Measurements from ENCODE around the gene SRC.
A peak's percentile ranks its signal among the peaks of the same experiment; 100 is the strongest.

SRC gene

DNA sequence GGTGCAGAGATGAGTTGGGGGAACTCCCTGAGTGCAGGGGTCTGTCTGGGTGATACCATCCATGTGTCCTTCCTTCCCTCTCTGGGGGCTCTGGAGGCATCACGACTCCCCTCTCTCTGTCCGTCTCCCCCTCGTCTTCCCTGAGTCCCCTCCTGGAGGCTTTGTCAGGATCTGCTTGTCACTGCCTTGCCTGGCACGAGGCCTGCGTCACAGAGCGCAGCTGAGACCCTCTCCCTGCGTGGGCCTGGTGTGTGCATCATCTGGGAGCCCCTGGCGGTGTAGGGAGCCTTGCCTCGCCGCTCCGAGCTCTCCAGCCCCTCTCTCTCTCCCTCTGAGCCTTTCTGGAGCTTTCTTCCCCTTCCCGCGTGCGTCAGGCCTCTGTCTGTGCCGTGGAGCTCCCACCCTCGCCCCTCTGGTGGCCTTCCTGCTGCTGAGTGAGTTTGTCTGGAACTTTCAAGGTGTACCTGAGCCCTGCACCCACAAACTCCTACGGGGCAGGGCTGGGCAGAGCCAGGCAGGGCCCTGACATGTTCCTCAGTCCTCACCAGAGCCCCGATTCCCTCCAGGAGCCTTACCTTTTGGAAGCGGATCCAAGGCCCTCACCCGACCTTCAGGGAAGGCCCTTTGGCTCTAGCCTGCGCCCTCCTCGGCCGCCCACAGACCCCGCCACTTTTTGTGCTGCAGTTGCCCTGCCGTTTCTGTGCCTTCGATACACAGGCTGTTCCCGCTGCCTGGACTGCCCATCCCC, 70.3 kb downstream of the SRC start:
- DNase-seq = no peak

DNA sequence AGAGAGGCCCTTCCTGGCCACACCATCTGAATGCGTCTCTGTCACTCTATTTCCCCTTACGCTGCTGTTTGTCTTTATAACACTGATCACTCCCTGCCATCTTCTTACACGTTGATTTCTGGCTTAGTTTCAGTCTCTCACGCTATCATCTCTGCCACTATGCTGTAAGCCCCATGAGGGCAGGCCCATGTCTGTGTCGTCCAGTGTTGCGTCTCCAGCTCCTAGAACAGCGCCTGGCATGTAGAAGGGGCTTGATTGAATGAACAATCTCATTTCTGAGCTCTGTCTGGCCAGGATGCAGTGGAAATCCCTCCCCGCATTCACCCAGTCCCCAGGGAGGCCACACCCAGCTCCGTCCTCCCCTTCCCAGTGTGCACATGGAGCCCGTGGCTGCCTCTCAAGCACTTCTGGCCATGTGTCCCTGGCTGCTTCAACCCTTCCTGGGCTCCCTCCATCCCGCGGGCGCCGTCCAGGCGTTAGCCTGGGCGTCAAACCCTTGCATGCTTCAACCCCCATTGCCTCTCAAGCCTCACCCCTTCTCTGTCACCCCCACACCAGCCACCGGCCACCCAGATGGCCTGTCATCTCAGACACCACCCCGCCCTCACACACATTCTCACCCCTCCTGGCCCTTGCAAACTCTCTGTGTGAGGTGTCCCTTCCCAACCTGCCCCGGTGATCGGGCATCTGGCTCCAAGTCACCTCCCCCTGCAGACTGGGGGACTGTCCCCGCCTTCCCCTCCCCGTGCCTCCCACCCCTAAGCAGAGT, 71.1 kb downstream of the SRC start:
- DNase-seq = no peak

DNA sequence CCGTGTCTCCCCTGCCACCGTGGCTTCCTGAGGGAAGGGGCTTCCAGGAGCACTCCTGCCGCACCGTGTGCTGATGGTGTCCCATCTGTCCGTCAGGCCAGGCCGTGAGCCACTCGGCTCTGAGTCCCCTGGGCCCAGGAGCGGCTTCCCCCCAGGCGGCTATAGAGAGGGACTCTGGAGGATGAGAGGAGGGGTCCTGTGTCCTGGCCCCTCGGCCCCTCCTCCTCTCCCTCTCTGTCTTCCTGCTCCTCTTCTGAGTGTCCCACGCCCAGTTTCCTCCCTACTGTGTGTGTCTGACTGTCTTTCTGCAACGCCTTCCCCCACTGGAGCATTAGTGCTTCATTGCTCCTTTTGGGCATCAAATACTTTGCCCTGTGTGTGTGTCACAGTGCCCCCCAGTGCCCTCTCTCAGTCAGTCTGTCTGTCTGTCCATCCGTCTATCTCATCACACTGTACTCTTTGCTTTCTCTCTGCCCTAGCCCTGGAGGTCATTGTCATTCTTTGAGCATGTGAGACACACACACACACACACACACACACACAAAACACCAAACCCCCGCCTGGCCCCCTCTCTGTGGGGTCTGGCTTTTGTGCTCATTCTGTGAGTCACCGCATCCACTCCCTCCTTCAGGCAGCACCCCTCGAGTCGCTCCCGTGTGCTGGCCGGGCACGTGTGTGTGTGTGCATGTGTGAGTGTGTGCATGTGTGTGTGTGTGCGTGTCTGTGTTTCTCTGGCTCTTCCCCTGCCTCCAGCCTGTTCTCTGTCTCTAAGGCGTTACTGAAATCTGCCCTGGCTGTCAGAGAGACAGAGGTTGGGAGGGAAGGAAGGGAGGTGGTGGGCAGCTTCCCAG, 71.9 kb downstream of the SRC start:
- no peak for DNase-seq

DNA sequence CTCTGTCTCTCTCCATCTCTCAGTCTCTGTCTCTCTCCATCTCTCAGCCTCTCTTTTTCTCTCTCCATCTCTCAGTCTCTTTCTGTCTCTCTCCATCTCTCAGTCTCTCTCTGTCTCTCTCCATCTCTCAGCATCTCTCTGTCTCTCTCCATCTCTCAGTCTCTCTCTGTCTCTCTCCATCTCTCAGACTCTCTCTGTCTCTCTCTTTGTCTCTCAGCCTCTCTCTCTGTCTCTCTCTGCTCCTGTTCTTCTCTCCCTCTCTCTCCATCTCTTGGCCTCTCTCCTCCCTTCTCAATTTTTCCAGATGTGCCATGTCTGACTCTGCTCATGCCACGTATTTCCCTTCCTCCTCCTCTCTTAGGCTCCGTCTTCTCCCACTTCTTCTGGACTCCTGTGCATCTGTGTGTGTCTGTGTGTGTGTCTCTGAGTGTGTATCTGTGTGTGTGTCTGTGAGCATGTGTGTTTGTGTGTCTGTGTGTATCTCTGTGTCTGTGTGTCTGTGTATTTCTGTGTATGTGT, 72.7 kb downstream of the SRC start:
- no peak for DNase-seq

DNA sequence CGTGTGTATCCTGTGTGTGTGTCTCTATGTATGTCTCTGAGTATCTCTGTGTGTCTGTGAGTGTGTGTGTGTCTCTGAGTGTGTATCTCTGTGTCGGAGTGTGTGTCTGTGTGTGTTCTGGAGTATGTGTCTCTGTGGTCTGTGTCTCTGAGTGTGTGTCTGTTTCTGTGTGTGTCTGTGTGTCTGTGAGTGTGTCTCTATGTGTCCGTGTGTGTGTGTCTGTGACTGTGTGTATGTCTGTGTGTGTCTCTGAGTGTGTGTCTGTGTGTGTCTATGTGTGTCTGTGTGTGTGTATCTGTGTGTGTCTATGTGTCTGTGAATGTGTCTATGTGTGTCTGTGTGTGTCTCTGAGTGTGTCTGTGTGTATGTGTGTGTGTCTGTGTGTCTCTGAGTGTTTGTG, 73.4 kb downstream of the SRC start:
- no peak for DNase-seq

DNA sequence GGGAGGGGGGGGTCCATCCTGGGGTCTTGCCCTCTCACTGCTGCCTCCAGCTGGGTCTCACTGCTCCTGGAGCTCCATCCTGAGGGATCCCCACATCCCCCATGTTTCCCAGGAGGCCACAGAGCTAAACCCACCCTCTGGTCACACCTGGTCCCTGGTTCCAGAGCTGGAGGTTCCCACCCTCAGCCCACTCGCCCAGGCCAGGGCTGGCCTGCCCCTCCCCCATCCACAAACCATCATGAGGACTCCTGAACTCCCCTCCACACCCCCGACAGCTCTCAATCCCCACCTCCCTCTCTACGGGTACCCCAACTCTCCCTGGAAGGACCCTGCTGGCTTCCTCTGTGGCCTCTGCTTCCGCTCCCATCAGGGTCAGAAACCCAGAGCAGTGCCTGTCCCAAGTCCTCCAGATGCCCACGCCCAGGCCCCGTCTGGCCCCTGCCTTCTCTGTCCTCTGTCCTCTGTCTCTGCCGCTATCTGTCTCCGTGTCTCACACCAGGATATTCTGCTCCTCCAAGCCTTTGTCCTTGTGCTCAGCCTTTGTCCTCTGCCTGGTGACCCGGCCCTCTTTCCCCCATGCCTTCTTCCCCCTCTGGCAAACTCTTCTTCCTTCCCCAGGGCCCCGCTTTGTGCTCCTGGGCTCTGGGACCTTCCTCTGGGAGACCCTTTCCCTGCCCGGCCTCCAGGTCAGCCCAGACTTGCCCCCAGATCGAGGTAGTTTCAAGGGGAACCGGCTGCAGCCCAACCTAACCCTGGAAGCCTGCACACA, 74.0 kb downstream of the SRC start:
- no peak for DNase-seq

DNA sequence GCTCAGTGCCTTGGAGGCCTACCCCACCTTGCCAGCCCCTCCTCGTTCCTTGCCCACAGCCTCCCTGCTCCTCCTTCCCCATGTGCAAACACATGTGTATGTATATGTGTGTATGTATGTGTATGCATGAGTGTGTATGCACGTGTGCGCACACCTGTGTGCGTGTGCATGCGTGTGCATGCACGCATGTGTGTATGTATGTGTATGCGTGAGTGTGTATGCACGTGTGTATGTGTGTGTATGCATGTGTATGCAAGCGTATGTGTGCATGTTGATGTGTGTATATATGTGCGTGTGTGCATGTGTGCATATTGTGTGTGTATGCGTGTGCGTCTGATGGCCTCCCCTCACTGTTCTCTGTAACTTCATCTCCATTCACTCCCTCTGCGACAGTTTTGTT, 74.7 kb downstream of the SRC start:
- DNase-seq = no peak

DNA sequence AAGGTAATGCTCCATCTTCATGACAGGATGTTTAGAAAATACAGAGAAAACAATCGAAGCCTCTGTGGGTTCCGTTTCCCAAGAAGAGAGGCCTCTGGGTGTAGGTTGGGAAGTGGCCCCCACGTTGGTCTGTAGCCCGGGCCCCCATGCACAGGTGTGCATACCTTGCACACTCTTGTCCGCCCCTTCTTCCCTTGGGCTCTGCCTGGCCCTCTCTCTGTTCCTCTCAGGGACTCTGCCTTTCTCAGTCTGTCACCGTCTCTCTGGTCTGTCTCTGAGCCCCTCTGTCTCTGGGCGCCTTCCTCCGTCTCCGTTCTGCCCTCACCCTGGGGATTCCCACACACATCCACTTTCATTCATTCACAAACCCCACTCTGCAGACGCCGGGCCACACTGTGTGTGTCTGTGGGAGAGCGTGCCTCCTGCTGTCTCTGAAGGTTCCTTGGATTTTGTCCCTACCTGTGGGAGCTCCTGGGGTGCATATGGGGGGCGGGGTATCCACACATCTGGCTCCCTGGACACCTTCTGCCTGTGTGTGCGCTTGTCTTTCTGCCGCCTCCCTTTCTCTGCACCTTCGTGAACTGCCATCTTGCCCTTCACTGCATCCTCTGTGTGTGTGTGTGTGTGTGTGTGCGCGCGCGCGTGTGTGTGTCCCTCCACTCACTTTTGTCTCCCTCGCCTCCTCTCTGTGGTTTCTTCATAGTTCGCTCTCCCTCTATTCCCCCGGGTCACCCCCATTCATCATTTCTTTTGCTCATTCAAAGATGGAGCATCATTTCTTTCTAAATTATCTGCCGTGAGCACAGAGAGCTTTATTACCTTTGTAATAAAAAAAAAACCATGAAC, 75.3 kb downstream of the SRC start:
- no peak for DNase-seq

DNA sequence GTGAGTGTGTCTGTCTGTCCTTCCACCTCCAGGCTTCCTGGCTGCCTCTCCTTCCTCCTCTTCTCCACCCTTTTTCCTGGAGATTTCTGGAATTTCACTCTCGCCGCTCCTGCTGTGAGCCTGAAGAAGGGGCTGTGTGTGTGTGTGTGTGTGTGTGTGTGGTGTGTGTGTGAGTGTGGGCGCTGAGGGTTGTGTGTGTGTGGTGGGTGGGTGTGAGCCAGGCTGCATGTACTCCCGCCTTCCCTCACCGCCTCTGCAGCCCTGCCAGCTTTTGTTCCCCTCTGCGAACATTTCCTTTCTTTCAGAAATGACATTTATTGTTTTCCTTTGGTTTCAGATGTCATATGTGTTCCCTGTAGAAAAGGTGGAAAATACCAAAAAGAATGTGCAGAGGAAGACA, 76.0 kb downstream of the SRC start:
- peak in 1 of 2 donors; percentile 36 for DNase-seq

DNA sequence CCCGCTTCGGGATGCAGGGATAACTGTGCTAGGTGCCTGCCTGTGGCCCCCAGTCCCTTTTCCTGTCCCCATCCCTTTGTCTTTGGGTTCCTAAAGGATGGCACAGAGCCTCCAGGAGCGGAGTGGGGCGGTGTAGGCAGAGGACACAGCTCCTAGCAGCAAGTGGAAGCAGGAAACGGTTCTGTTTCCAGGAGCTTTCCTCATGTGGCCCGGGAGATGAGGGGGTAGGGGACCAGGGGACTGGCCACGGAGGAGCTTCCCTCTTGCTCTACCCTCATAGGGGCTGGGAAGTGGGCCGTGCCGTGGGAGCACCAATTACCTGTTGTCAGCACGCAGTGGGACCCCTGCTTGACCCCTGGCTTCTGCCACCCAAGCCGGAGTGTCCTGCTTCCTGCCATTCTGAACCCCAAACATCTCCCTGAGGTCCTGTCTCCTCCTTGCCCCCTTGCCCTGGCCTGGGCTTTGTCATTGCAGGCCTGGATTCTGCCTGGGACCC, 76.9 kb downstream of the SRC start:
- no peak for DNase-seq

DNA sequence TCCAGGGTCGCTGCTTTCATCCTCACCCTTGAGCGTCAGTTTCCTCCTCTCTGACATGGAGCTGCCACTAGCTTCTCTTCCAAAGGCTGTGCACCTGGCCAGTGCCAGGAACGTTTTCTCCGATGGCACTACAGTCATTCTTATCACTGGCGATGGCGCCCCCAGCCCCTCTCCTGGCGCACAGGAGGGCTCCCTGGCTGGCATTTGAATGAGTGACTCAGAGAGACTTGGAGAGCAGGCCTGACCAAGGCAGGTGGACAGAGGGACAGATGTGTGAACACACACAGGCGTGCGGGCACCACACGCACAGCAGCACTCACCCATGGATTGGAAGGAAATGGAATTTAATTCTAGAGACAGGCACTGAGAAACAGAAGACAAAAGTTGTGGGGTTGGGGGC, 77.6 kb downstream of the SRC start:
- DNase-seq = no peak

DNA sequence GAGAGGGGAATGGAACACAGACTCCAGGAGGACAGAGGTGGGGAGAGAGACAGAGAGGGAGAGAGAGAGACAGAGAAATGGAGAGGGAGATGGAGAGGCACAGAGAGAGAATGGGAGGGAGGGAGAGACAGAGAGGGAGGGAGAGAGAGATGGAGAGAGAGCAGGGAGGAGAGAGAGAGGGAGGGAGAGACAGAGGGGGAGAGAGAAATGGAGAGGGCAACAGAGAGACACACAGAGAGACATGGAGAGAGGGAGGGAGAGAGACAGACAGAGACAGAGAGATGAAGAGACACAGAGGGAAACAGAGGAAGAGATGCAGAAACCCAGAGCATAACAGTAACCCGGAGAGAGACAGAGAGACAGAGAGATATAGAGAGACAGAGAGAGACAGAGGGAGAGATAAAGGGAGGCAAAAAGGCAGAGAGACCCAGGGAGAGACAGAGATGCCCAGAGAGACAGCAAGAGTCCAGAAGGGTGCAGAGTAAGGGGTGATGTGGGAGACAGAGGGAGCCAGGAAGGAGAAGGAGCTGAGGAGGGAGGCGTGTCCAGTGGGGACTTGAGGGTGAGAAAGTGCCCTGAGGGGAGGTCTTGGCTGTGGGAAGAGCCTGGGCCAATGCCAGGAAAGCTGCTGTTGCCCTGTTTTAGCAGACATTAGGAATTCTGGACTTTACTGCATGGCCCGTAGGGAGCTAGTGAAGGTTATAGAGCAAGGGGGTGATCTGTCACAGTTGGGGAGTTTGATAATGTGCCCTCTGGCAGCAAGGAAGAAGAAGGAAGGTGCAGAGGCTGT, 78.3 kb downstream of the SRC start:
- no peak for DNase-seq

DNA sequence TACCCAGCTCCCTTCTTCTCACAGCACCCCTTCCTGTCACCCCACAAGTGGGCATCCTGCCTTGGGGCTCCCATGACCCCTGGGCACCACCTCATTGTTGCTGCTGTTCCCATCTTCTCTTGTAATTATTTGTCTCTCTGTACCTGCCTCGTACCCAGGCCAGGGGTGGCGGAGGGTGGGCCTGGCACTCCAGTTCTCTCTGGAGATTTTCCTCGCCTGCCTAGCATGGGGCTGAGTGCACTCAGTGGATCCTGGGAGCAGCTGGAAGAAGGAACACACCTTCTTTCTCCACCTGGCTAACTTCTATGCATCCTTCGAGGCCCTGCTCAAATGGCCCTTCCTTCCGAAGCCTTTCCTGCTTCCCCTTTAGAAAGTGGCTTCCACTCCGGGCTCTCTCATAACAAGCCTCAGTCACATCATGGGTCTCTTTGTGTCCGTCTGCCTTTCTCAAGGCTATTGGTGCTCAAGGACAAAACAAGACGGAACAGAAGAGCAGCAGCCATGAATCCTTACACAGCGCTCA, 79.2 kb downstream of the SRC start:
- no peak for DNase-seq

DNA sequence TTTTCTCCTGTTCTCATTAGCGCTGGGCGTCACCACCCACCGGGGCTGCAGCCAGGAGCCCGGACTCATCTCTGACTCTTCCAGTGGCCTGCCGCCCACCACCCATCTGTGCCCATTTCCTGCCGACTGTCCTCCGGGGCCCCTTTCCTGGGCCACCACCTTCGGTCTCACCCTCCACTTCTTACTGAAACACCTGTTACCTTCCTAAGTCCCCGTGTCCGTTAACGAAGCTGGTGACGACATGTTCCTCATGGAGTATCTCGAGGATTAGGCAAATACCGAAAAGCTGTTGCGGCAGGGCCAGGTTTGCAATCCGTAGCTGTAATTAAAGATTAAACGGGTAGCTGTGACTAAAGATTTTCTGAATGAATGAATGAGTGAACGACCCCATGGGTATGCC, 80.2 kb downstream of the SRC start:
- DNase-seq = no peak

DNA sequence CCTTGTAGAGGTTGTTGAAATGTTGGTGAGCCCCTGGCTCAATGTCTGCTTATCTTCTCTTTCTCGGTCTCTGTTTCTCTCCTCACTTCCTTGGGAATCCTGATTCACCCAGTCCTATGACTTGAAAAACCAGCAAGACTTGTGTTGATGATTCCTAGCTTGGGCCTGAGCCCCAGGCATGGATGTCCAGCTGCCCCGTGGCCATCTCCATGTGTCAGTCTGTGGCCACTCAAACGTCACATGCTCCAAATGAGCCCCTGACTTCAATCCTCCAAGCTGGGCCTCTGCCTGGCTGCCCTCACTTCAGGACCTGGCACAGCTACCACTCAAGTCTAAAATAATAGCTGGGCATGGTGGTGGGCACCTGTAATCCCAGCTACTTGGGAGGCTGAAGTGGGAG, 81.0 kb downstream of the SRC start:
- DNase-seq = no peak

DNA sequence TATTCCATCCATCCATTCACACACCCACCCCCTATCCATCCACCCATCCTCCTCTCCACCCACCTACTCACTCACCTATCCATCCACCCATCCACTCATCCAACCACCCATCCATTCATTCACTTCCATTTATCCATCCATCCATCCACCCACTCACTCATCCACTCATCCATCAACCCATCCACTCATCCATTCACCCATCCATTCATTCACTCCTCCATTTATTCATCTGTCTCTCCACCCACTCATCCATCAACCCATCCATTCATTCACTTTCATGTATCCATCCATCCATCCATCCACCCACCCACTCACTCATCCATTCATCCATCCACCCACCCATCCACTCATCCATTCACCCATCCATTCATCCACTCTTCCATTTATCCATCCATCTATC, 84.1 kb downstream of the SRC start:
- DNase-seq = no peak

DNA sequence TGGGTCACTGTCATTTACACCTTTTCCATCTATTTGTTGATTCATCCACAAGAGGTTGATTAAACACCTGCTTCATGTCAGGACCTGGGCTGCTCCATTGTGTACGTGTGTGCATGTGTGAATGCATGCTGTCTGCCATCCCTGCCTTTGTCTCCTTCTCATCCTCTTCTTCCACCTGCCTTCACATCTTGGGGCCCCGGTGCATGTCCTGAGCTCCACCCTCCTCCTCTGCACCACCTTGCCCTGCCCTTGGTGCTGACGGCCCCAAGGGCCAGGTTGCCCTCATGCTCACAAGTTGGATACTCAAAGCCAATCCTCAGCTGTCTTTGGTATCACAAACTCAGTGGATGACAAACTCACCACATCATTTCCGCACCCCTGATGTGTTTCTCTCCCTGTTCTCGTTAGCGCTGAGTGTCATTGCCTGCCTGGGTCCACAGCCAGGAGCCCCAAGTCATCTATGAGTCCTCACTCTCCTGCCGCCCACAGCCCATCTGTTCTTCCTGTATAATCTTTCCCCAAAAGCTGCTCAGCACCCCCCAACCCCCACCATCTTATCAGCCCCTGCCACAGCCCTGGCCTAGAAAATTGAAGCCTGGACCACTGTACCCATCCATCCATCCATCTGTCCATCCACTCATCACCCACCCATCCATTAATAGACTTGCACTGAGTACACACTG, 85.0 kb downstream of the SRC start:
- DNase-seq = no peak

DNA sequence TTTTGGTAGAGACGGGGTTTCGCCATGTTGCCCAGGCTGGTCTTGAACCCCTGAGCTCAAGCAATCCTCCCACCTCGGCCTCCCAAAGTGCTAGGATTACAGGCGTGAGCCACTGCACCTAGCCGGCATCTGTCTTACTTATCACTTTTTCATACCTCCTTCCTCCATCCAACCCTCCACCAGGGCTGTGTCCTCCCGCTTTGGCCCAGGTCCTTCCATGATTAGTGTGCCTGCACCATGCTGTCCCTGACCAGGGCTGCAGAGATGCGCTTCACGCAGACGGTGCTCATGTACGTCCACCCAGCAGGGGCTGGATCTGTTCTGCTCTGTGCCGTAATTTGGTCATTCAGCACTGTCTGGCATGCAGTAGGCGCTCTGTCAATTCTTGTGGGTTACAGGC, 85.8 kb downstream of the SRC start:
- DNase-seq = no peak

DNA sequence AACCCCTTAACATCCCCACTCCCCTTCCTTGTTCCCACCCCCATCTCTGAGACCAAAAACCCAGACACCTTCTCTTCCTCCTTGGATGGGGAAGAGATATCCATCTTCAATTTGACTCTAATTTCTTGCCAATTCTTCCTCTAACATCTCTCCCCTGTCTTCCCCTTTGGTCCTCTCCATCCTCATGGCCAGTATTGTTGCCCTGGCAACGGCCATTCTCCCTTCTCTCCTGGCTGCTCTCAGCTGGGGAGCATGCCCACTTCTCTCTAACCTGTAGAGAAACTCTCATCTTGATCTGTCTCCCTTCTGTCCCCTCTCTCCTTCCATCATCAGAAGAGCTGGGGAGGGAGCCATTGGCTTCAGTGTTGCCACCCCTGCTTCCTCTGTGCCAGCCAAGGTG, 86.7 kb downstream of the SRC start:
- DNase-seq = no peak

DNA sequence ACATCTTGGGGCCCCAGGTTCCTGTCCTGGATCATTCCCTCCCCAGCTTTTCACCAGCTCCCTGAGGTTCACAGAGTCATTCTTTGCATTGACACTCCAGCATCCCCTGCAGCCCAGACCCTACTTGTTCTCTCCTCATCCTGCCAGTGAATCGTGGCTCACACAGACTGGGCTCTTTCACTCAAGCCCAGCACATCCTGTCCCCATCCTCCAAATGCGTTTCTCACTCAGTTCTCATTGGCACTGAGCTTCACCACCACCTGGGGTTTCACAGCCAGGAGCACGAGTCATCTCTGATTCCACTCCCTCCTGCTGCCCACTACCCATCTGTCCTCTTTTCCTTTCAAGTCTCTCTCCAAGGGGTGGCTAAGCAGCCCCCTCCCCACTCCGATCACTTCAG, 89.7 kb downstream of the SRC start:
- no peak for DNase-seq

All from hippocampal formation (tissue), 2 donors.